Measurements from ENCODE around the gene KCNJ12. TPM values are rescaled to one million over a fixed set of nuclear protein-coding genes. Genes with fewer than 3 reads are reported as not detected.

The KCNJ12 gene
- total and polyA plus RNA-seq, 8 donors = 0.09 to 0.37 (median 0.14) TPM

- no peaks in the 10 kb centered on the region for H3K36me3 ChIP-seq
- peak in 1 of 6 donors; percentile 37 for DNase-seq
- 68% methylated on average over 7 of the region's 7 CpGs for WGBS, 2 donors
- no peak for ATAC-seq
- FAIRE-seq = no peak
- H3K27ac ChIP-seq = no peak overlapping the region
- no peaks in the 10 kb centered on the region for H3K27me3 ChIP-seq
- intact Hi-C loops (cut with DNase I) = no loop called here
- H3K9me3 ChIP-seq = no peaks in the 10 kb centered on the region
- TF ChIP-seq CTCF (IDR thresholded peaks at IDR 0.05) = no peak
- H3K4me1 ChIP-seq = no peaks in the 10 kb centered on the region
- no peak overlapping the region for H3K4me3 ChIP-seq
These were observed 11.1 kb upstream of the KCNJ12 start for GRCh38 chr17:21365016-21365415.

- no peak for FAIRE-seq
- no peaks in the 10 kb centered on the region for H3K4me1 ChIP-seq
- peak in 1 of 6 donors; percentile 24 for DNase-seq
- intact Hi-C loops (cut with DNase I) = no loop called here
- TF ChIP-seq CTCF (IDR thresholded peaks at IDR 0.05) = no peak
- ATAC-seq = no peak
- no peak overlapping the region for H3K4me3 ChIP-seq
- WGBS, 2 donors = 60 to 71% methylated on average over 15 of the region's 15 CpGs
- H3K9me3 ChIP-seq = no peaks in the 10 kb centered on the region
- H3K27ac ChIP-seq = no peak overlapping the region
- no peaks in the 10 kb centered on the region for H3K36me3 ChIP-seq
- no peaks in the 10 kb centered on the region for H3K27me3 ChIP-seq
These were observed 7.5 kb upstream of the KCNJ12 start for GRCh38 chr17:21368545-21369246.

GRCh38 chr17:21369395-21369794 lies 6.8 kb upstream of the KCNJ12 start:
- H3K9me3 ChIP-seq = no peaks in the 10 kb centered on the region
- no peak for FAIRE-seq

GRCh38 chr17:21370430-21370829 lies 5.7 kb upstream of the KCNJ12 start:
- intact Hi-C loops (cut with DNase I) = no loop called here
- Histone ChIP-seq H3K27ac (no peak overlapping the region), H3K4me1 (no peaks in the 10 kb centered on the region), H3K9me3 (no peaks in the 10 kb centered on the region), H3K36me3 (no peaks in the 10 kb centered on the region), H3K27me3 (no peaks in the 10 kb centered on the region), H3K4me3 (no peak overlapping the region)
- peak in 1 of 6 donors; percentile 23 for DNase-seq
- WGBS, 2 donors = 19 to 24% methylated on average over 6 of the region's 6 CpGs
- no peak for FAIRE-seq
- no peak for ATAC-seq
- no peak for TF ChIP-seq CTCF (IDR thresholded peaks at IDR 0.05)

More at GRCh38 chr17:21369395-21369794, 6.8 kb upstream of the KCNJ12 start:
- no peak overlapping the region for H3K4me3 ChIP-seq
- no peaks in the 10 kb centered on the region for H3K27me3 ChIP-seq
- no peaks in the 10 kb centered on the region for H3K36me3 ChIP-seq
- ATAC-seq (no peak), DNase-seq (peak in 1 of 6 donors; percentile 40)
- no peak overlapping the region for H3K27ac ChIP-seq
- no peak for TF ChIP-seq CTCF (IDR thresholded peaks at IDR 0.05)
- H3K4me1 ChIP-seq = no peaks in the 10 kb centered on the region
- 79 to 95% methylated on average over 5 of the region's 5 CpGs for WGBS, 2 donors
- intact Hi-C loops (cut with DNase I) = no loop called here

GRCh38 chr17:21371511-21372081 lies 4.6 kb upstream of the KCNJ12 start:
- no peak overlapping the region for H3K27ac ChIP-seq
- no peaks in the 10 kb centered on the region for H3K27me3 ChIP-seq
- FAIRE-seq (no peak), ATAC-seq (no peak), DNase-seq (peak in 1 of 6 donors; percentile 42)
- 40 to 42% methylated on average over 17 of the region's 17 CpGs for WGBS, 2 donors
- no peak overlapping the region for H3K4me3 ChIP-seq
- H3K4me1 ChIP-seq = peaks cover 0 to 1% (median 0%) of the 10 kb centered on the region in 3 donors
- intact Hi-C loops (cut with DNase I) = no loop called here
- H3K36me3 ChIP-seq = no peaks in the 10 kb centered on the region
- no peak for TF ChIP-seq CTCF (IDR thresholded peaks at IDR 0.05)
- no peaks in the 10 kb centered on the region for H3K9me3 ChIP-seq
